K562 (cell line): Measurements from ENCODE around the gene WBP1L. TPM values are rescaled to one million over a fixed set of nuclear protein-coding genes. Genes with fewer than 3 reads are reported as not detected.

Source experiments
- ASH1L ChIP-seq: fragments of 450-650 bp; IDR thresholded peaks from 2 replicates; pipeline ENCODE4 v1.6.1; 2018; ENCODE audit warnings: borderline replicate concordance, mild to moderate bottlenecking, low read depth; ENCODE audit not compliant: partially characterized antibody
- ATF1 ChIP-seq, 2 experiments: fragments of 450-650 bp in 1 of 2; IDR thresholded peaks; 2 replicates each; pipeline ENCODE4 v1.6.1; 2016; ENCODE audit warnings: missing compliant biosample characterization in 1 of 2, missing genetic modification characterization in 1 of 2
- CBFA2T2 ChIP-seq: fragments of 450-650 bp; conservative IDR thresholded peaks from 2 replicates; pipeline ENCODE4 v1.6.1; 2017; ENCODE audit warnings: mild to moderate bottlenecking
- CEBPB ChIP-seq: fragments of 450-650 bp; IDR thresholded peaks from 2 replicates; pipeline ENCODE4 v1.6.1; 2016; ENCODE audit warnings: missing genetic modification characterization, missing compliant biosample characterization
- CTCFL ChIP-seq: IDR thresholded peaks from 2 replicates; pipeline ENCODE4 v1.6.1; 2011; ENCODE audit warnings: borderline replicate concordance, low read depth, mild to moderate bottlenecking, moderate library complexity, low read length; ENCODE audit not compliant: insufficient read depth, poor library complexity, severe bottlenecking
- HMGN3 ChIP-seq: IDR thresholded peaks from 2 replicates; pipeline ENCODE4 v1.6.1; 2011; ENCODE audit warnings: borderline replicate concordance, low read depth, mild to moderate bottlenecking, mixed read lengths, low read length; ENCODE audit not compliant: insufficient read length; ENCODE audit errors: extremely low read depth
- KLF16 ChIP-seq: IDR thresholded peaks from 2 replicates; pipeline ENCODE4 v1.6.1; 2016; ENCODE audit warnings: antibody characterized with exemption
- MCM3 ChIP-seq: fragments of 450-650 bp; IDR thresholded peaks from 2 replicates; pipeline ENCODE4 v1.6.1; 2016
- MIER1 ChIP-seq: fragments of 450-650 bp; IDR thresholded peaks from 2 replicates; pipeline ENCODE4 v1.6.1; 2016; ENCODE audit warnings: antibody characterized with exemption, mild to moderate bottlenecking, low read depth
- MTF1 ChIP-seq: fragments of 250-450 bp; sonication (Bioruptor Pico); IDR thresholded peaks from 2 replicates; pipeline ENCODE4 v1.9.0; 2021; ENCODE audit warnings: moderate library complexity, mild to moderate bottlenecking, inconsistent platforms, borderline replicate concordance
- PHB ChIP-seq: fragments of 250-450 bp; sonication (Bioruptor Pico); IDR thresholded peaks from 2 replicates; pipeline ENCODE4 v1.5.0; 2021
- PHTF2 ChIP-seq: fragments of 250-450 bp; sonication (Bioruptor Pico); IDR thresholded peaks from 2 replicates; pipeline ENCODE4 v1.5.0; 2021; ENCODE audit warnings: mild to moderate bottlenecking
- RFX1 ChIP-seq: fragments of 450-650 bp; IDR thresholded peaks from 2 replicates; pipeline ENCODE4 v1.6.1; 2016; ENCODE audit warnings: mild to moderate bottlenecking, moderate library complexity
- SNIP1 ChIP-seq: fragments of 450-650 bp; IDR thresholded peaks from 2 replicates; pipeline ENCODE4 v1.7.1; 2017; ENCODE audit warnings: low read depth, mild to moderate bottlenecking
- YY1 ChIP-seq, 3 experiments: IDR thresholded peaks; 2 replicates each; pipeline ENCODE4 v1.6.1; 2011; ENCODE audit warnings: low read length in 2 of 3, mild to moderate bottlenecking in 2 of 3, moderate library complexity in 2 of 3, borderline replicate concordance in 1 of 3, control low read depth in 1 of 3, low read depth in 1 of 3; ENCODE audit not compliant: insufficient read depth in 3 of 3, insufficient replicate concordance in 2 of 3, control insufficient read depth in 1 of 3, insufficient read length in 1 of 3; ENCODE audit errors: extremely low read depth in 1 of 3
- ZBTB33 ChIP-seq: sonication (generic); formaldehyde crosslinking; IDR thresholded peaks from 2 replicates; pipeline ENCODE4 v1.8.1; 2023; ENCODE audit warnings: mild to moderate bottlenecking, missing genetic modification reagents
- ZC3H8 ChIP-seq: fragments of 450-650 bp; IDR thresholded peaks from 2 replicates; pipeline ENCODE4 v1.6.1; 2017
- ZEB2 ChIP-seq: fragments of 450-650 bp; IDR thresholded peaks from 2 replicates; pipeline ENCODE4 v1.6.1; 2016
- ZNF347 ChIP-seq: fragments of 450-650 bp; formaldehyde crosslinking; IDR thresholded peaks from 2 replicates; pipeline ENCODE4 v1.4.0; 2020; ENCODE audit warnings: low read depth, mild to moderate bottlenecking, moderate library complexity
- ZNF696 ChIP-seq: fragments of 250-450 bp; sonication (Bioruptor Pico); conservative IDR thresholded peaks from 2 replicates; pipeline ENCODE4 v1.4.0; 2020; ENCODE audit warnings: mild to moderate bottlenecking, moderate library complexity
- polyA plus RNA-seq, 8 experiments: library from polyadenylated mRNA; depleted of rRNA in 4 of 8; stranded (reverse) in 5 of 8; unstranded in 3 of 8; fragments of >200 nt; fragmentation: Nextera tagmentation in 2 of 8; fragmentation: Illumina TruSeq in 1 of 8; extraction: Ambion mirVana in 2 of 8; extraction: Trizol in 1 of 8; gene quantifications; 2 replicates each; pipeline versions ENCODE4 v1.2.1 to v1.2.3, GENCODE V29; 2011 to 2014; ENCODE audit warnings: inconsistent platforms in 1 of 8, missing spikeins in 1 of 8
- total RNA-seq, 7 experiments: library from RNA; depleted of rRNA in 6 of 7; stranded (reverse); fragments of >200 nt in 6 of 7; fragmentation: Illumina TruSeq in 2 of 7; extraction: Trizol in 2 of 7; gene quantifications; 2 replicates each; pipeline versions ENCODE4 v1.2.1 to v1.2.3, GENCODE V29; 2011 to 2021; ENCODE audit warnings: low replicate concordance in 1 of 7
- TF ChIP-seq, protein P1 (sequence below): fragments of 450-650 bp; IDR thresholded peaks from 2 replicates; pipeline ENCODE4 v1.6.1; 2016; ENCODE audit warnings: mild to moderate bottlenecking
- TF ChIP-seq, protein P2 (sequence below): fragments of 250-450 bp; sonication (Bioruptor Pico); IDR thresholded peaks from 2 replicates; pipeline ENCODE4 v1.6.1; 2021; ENCODE audit warnings: mild to moderate bottlenecking

WBP1L gene
- total and polyA plus RNA-seq, 9 of the 15 experiments (the other 6 are each of a cell fraction or from before 2014, with no cell fraction given) = 3.2 to 14.4 (median 11.3) TPM

- TF ChIP-seq CEBPB (tag) (no peak), MCM3 (no peak), ZC3H8 (no peak), YY1 (IDR thresholded peaks at IDR 0.05; ENCODE audit: borderline replicate concordance in 1 of 3, control insufficient read depth in 1 of 3, extremely low read depth in 1 of 3, insufficient read depth in 3 of 3, insufficient read length in 1 of 3, insufficient replicate concordance in 2 of 3, low read depth in 1 of 3, low read length in 2 of 3) (no peak), SNIP1 (no peak), ATF1 (CRISPR knock-in tag; IDR thresholded peaks at IDR 0.05) (no peak), ATF1 (tag; IDR thresholded peaks at IDR 0.05) (no peak), PHB (CRISPR knock-in tag) (no peak), ZEB2 (no peak), PHTF2 (CRISPR knock-in tag) (no peak), ZNF347 (CRISPR knock-in tag) (no peak), KLF16 (no peak), CBFA2T2 (peak; percentile 53), MIER1 (no peak), ZNF696 (no peak), ZBTB33 (CRISPR knock-in tag) (no peak), RFX1 (no peak), MTF1 (CRISPR knock-in tag) (no peak), ASH1L (no peak), CTCFL (no peak), HMGN3 (no peak)
- TF ChIP-seq, protein P1, sequence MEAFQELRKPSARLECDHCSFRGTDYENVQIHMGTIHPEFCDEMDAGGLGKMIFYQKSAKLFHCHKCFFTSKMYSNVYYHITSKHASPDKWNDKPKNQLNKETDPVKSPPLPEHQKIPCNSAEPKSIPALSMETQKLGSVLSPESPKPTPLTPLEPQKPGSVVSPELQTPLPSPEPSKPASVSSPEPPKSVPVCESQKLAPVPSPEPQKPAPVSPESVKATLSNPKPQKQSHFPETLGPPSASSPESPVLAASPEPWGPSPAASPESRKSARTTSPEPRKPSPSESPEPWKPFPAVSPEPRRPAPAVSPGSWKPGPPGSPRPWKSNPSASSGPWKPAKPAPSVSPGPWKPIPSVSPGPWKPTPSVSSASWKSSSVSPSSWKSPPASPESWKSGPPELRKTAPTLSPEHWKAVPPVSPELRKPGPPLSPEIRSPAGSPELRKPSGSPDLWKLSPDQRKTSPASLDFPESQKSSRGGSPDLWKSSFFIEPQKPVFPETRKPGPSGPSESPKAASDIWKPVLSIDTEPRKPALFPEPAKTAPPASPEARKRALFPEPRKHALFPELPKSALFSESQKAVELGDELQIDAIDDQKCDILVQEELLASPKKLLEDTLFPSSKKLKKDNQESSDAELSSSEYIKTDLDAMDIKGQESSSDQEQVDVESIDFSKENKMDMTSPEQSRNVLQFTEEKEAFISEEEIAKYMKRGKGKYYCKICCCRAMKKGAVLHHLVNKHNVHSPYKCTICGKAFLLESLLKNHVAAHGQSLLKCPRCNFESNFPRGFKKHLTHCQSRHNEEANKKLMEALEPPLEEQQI = no peak
- TF ChIP-seq, protein P2, sequence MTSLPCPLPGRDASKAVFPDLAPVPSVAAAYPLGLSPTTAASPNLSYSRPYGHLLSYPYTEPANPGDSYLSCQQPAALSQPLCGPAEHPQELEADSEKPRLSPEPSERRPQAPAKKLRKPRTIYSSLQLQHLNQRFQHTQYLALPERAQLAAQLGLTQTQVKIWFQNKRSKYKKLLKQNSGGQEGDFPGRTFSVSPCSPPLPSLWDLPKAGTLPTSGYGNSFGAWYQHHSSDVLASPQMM = no peak
Observed at GRCh38 chr10:102856758-102857424, 113.1 kb downstream of the WBP1L start (continued).
